GM18868 (cell line): Measurements from ENCODE around the gene CYCS.

Source experiments
- ATAC-seq: cut with Tn5 transposase; IDR thresholded peaks from one replicate; pipeline ENCODE4 v1.9.1; 2021; ENCODE audit warnings: mild to moderate bottlenecking, moderate library complexity; ENCODE audit not compliant: unreplicated experiment

Gene CYCS

DNA sequence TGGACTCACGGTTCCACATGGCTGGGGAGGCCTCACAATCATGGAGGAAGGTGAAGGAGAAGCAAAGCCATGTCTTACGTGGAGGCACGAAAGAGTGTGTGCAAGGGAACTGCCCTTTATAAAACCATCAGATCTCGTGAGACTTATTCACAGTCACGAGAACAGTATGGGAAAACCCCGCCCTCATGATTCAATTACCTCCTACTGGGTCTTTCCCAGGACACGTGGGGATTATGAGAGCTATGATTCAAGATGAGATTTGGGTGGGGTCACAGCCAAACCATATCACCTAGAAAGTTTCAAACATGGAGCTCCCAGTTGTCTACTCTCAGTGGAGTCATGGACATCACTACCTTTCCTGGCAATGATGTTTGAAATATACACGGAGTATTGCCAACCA, 49.6 kb downstream of the CYCS start:
- no peak for ATAC-seq

GRCh38 chr7:25073451-25073850, 51.6 kb downstream of the CYCS start:
- no peak for ATAC-seq
